Glutamatergic neuron (in vitro differentiated cells): Measurements from ENCODE around the gene FARS2. TPM values are rescaled to one million over a fixed set of nuclear protein-coding genes. Genes with fewer than 3 reads are reported as not detected.

Experiments used
- DNase-seq: peaks from one replicate; pipeline ENCODE4 v3.0.0; 2022
- H3K27ac Mint-ChIP-seq: one replicate; pipeline ENCODE4 v1.8.0; 2020; ENCODE audit warnings: mild to moderate bottlenecking, mixed read lengths, inconsistent platforms; ENCODE audit not compliant: unreplicated experiment
- H3K27me3 Mint-ChIP-seq: one replicate; pipeline ENCODE4 v1.8.0; 2020; ENCODE audit warnings: mild to moderate bottlenecking, moderate library complexity, mixed read lengths, inconsistent platforms; ENCODE audit not compliant: unreplicated experiment
- H3K36me3 Mint-ChIP-seq: one replicate; pipeline ENCODE4 v1.8.0; 2020; ENCODE audit warnings: mild to moderate bottlenecking, mixed read lengths, inconsistent platforms; ENCODE audit not compliant: unreplicated experiment
- H3K4me1 Mint-ChIP-seq: one replicate; pipeline ENCODE4 v1.8.0; 2020; ENCODE audit warnings: mild to moderate bottlenecking, low read depth, mixed read lengths, inconsistent platforms; ENCODE audit not compliant: unreplicated experiment
- H3K4me3 Mint-ChIP-seq: one replicate; pipeline ENCODE4 v1.8.0; 2020; ENCODE audit warnings: mild to moderate bottlenecking, mixed read lengths, inconsistent platforms; ENCODE audit not compliant: unreplicated experiment
- H3K9me3 Mint-ChIP-seq: one replicate; pipeline ENCODE4 v1.8.0; 2020; ENCODE audit warnings: mild to moderate bottlenecking, moderate library complexity, mixed read lengths, inconsistent platforms; ENCODE audit not compliant: unreplicated experiment
- CTCF ChIP-seq: fragments of 200-600 bp; sonication (generic); IDR thresholded peaks from one replicate; pipeline ENCODE4 v1.5.0; 2021; ENCODE audit not compliant: partially characterized antibody, unreplicated experiment
- total RNA-seq: library from RNA; stranded (reverse); fragmentation: NEBNext Ultra II Directional; extraction: Animal tissue kit (Norgen Biotek cat#: 25700); gene quantifications from one replicate; pipeline ENCODE4 v1.2.1, GENCODE V29; 2021; ENCODE audit not compliant: unreplicated experiment

FARS2 gene
- total RNA-seq, 1 donor from 2014 or later = 14.2 TPM

GRCh38 chr6:5665667-5666066 lies 404.4 kb downstream of the FARS2 start:
- no peak overlapping the region for H3K27ac Mint-ChIP-seq

GRCh38 chr6:5666695-5667094 lies 405.4 kb downstream of the FARS2 start:
- H3K36me3 Mint-ChIP-seq = no peaks in the 10 kb centered on the region
- H3K27me3 Mint-ChIP-seq = no peaks in the 10 kb centered on the region
- TF ChIP-seq CTCF = no peak
- no peak overlapping the region for H3K27ac Mint-ChIP-seq
- H3K4me1 Mint-ChIP-seq = peaks cover 15% of the 10 kb centered on the region
- DNase-seq = no peak
- H3K9me3 Mint-ChIP-seq = peaks cover 6% of the 10 kb centered on the region
- H3K4me3 Mint-ChIP-seq = no peak overlapping the region

More at GRCh38 chr6:5665667-5666066, 404.4 kb downstream of the FARS2 start:
- Mint-ChIP-seq H3K27me3 (no peaks in the 10 kb centered on the region), H3K9me3 (peaks cover 6% of the 10 kb centered on the region), H3K4me3 (no peak overlapping the region), H3K4me1 (peaks cover 9% of the 10 kb centered on the region), H3K36me3 (no peaks in the 10 kb centered on the region)
- TF ChIP-seq CTCF = no peak
- DNase-seq = no peak

- Mint-ChIP-seq H3K27ac (no peak overlapping the region), H3K36me3 (no peaks in the 10 kb centered on the region), H3K9me3 (peaks cover 6% of the 10 kb centered on the region), H3K4me3 (no peak overlapping the region), H3K4me1 (peaks cover 20% of the 10 kb centered on the region), H3K27me3 (no peaks in the 10 kb centered on the region)
- TF ChIP-seq CTCF = no peak
- no peak for DNase-seq
These were observed 406.4 kb downstream of the FARS2 start for GRCh38 chr6:5667737-5668136.

- no peak for DNase-seq
- no peaks in the 10 kb centered on the region for H3K36me3 Mint-ChIP-seq
- H3K27me3 Mint-ChIP-seq = no peaks in the 10 kb centered on the region
- H3K27ac Mint-ChIP-seq = no peak overlapping the region
- no peak overlapping the region for H3K4me3 Mint-ChIP-seq
- TF ChIP-seq CTCF = no peak
- H3K4me1 Mint-ChIP-seq = peaks cover 13% of the 10 kb centered on the region
- no peaks in the 10 kb centered on the region for H3K9me3 Mint-ChIP-seq
These were observed 409.1 kb downstream of the FARS2 start for GRCh38 chr6:5670381-5670780.

DNA sequence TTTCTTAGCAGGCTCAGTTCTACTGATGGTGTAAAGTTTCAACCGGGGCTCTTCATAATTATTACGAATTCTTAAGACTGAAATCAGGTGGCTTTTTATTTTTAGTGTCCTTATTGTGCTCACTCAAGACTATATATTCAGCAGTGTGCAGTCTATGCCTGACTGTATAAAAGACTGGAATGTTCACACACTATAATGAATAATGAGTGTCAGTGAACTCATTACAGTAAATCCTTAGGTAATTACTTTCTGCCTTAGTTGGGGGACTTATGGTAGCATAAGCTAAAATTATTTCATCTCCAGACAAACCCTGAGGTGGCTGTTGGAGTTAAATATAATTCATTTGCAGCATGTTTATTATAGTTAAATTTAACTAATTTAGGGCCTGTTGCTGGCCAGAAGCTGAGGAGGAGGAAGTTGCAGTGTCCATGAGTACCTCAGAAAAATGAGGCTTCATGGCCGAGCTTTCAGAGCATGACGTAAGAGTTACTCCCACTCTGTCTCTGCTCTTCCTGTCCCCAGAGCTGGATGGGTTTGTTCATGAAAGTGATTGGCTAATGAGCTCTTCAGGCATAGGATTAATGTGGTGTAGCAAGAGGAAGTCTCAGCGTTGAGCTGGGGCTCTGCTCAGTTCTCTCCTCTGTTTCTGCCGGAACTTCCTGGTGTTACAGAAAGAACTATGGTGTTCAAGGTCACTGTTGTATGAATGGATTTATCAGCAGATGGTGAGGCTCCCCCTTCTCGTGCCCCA lies 409.7 kb downstream of the FARS2 start:
- no peak for DNase-seq
- Mint-ChIP-seq H3K9me3 (no peaks in the 10 kb centered on the region), H3K36me3 (no peaks in the 10 kb centered on the region), H3K27ac (no peak overlapping the region), H3K27me3 (no peaks in the 10 kb centered on the region), H3K4me3 (no peak overlapping the region), H3K4me1 (peaks cover 12% of the 10 kb centered on the region)
- TF ChIP-seq CTCF = no peak
